Lung (tissue), 12 donors: ENCODE measurements around the gene IQSEC1. TPM values are rescaled to one million over a fixed set of nuclear protein-coding genes. Genes with fewer than 3 reads are reported as not detected.

Source experiments
- ATAC-seq: fragments of 200-7000 bp; cut with Tn5 transposase; one replicate; pipeline ENCODE4 v1.9.1; 2020; ENCODE audit warnings: moderate number of reproducible peaks; ENCODE audit not compliant: insufficient read depth, low FRiP score
- DNase-seq, 3 donors: peaks; one replicate each; pipeline ENCODE4 v3.0.0-alpha.2; 2013 to 2017
- H3K27ac ChIP-seq, 2 donors: one replicate each; pipeline ENCODE4 v1.5.1; 2013; ENCODE audit warnings: mild to moderate bottlenecking in 2 of 2, moderate library complexity in 2 of 2, control low read depth in 1 of 2, inconsistent platforms in 1 of 2, low read depth in 1 of 2, low read length in 1 of 2
- H3K27me3 ChIP-seq, 3 donors: one replicate each; pipeline ENCODE4 v1.5.1; 2013; ENCODE audit warnings: low read length in 2 of 3; ENCODE audit not compliant: control insufficient read depth in 3 of 3, insufficient read depth in 3 of 3
- H3K36me3 ChIP-seq, 4 donors: one replicate each; pipeline ENCODE4 v1.5.1; 2013; ENCODE audit warnings: low read length in 4 of 4, mild to moderate bottlenecking in 1 of 4, moderate library complexity in 1 of 4; ENCODE audit not compliant: control insufficient read depth in 4 of 4, insufficient read depth in 4 of 4
- H3K4me1 ChIP-seq, 5 donors: one replicate each; pipeline ENCODE4 v1.5.1; 2013; ENCODE audit warnings: low read length in 5 of 5, mild to moderate bottlenecking in 2 of 5, moderate library complexity in 1 of 5; ENCODE audit not compliant: control insufficient read depth in 5 of 5, insufficient read depth in 5 of 5
- H3K4me3 ChIP-seq: one replicate; pipeline ENCODE4 v1.5.1; 2013; ENCODE audit warnings: mild to moderate bottlenecking, control low read depth, moderate library complexity
- H3K9ac ChIP-seq, 2 donors: one replicate each; pipeline ENCODE4 v1.5.1; 2013; ENCODE audit warnings: low read length in 2 of 2, control low read depth in 1 of 2; ENCODE audit not compliant: insufficient read depth in 1 of 2
- H3K9me3 ChIP-seq, 4 donors: one replicate each; pipeline ENCODE4 v1.5.1; 2013; ENCODE audit warnings: low read length in 3 of 4, mild to moderate bottlenecking in 1 of 4, moderate library complexity in 1 of 4; ENCODE audit not compliant: control insufficient read depth in 4 of 4, insufficient read depth in 3 of 4
- CTCF ChIP-seq: IDR thresholded peaks from 2 replicates; pipeline ENCODE4 v1.5.1; 2012; ENCODE audit warnings: mild to moderate bottlenecking; ENCODE audit errors: control extremely low read depth, extremely low read depth
- WGBS, 2 donors: extraction: QIAGEN DNeasy Blood & Tissue Kit; methylation state at CpG; one replicate each; pipeline ENCODE4 v1.1.7; 2013; 5-methylcytosine and 5-hydroxymethylcytosine counted together
- polyA plus RNA-seq, 2 donors: library from polyadenylated mRNA; stranded (reverse); fragments of 200-250 nt; gene quantifications; one replicate each; pipeline ENCODE4 v1.2.1, GENCODE V29; 2013
- total RNA-seq, 2 donors: library from RNA; depleted of rRNA in 1 of 2; stranded (reverse); fragments of >200 nt in 1 of 2; gene quantifications; one replicate each; pipeline ENCODE4 v1.2.1, GENCODE V29; 2014 to 2021
- donor health status: control.
- donor health status: control.
- donor health status: Bipolar disorder and iron deficiency.
- donor health status: healthy.
- donor health status: DM: yes; HTN: yes; CAD: no.

Gene IQSEC1
- total and polyA plus RNA-seq, 4 donors = 13.9 to 69.1 (median 31.1) TPM

GRCh38 chr3:12959838-12960378, 113.3 kb downstream of the IQSEC1 start:
- ATAC-seq (peak; percentile 59), DNase-seq (peak in 2 of 3 donors; percentile 32 to 55)
- Histone ChIP-seq H3K27me3 (no peaks in the 10 kb centered on the region), H3K9ac (no peak overlapping the region), H3K36me3 (peaks cover 0 to 3% (median 0%) of the 10 kb centered on the region in 4 donors), H3K4me1 (peaks cover 21 to 79% (median 34%) of the 10 kb centered on the region in 5 donors), H3K9me3 (no peaks in the 10 kb centered on the region), H3K4me3 (no peak overlapping the region), H3K27ac (peak overlapping the region in 1 of 2 donors; percentile 48)
- 17 to 43% methylated on average over 15 of the region's 15 CpGs for WGBS, 2 donors
- no peak for TF ChIP-seq CTCF

GRCh38 chr3:12959410-12959809, 113.8 kb downstream of the IQSEC1 start:
- Histone ChIP-seq H3K9ac (no peak overlapping the region), H3K36me3 (peaks cover 0 to 3% (median 0%) of the 10 kb centered on the region in 4 donors), H3K27ac (peak overlapping the region in 1 of 2 donors; percentile 73), H3K27me3 (no peaks in the 10 kb centered on the region), H3K9me3 (no peaks in the 10 kb centered on the region), H3K4me1 (peaks cover 16 to 79% (median 34%) of the 10 kb centered on the region in 5 donors), H3K4me3 (no peak overlapping the region)
- 70 to 73% methylated on average over 7 of the region's 7 CpGs for WGBS, 2 donors
- DNase-seq (no peak), ATAC-seq (no peak)
- no peak for TF ChIP-seq CTCF

- H3K27me3 ChIP-seq = no peaks in the 10 kb centered on the region
- no peak for ATAC-seq
- H3K27ac ChIP-seq = peak overlapping the region in 1 of 2 donors; percentile 73
- H3K9ac ChIP-seq = no peak overlapping the region
- H3K9me3 ChIP-seq = no peaks in the 10 kb centered on the region
- no peak for DNase-seq
- peaks cover 6 to 76% (median 32%) of the 10 kb centered on the region in 5 donors for H3K4me1 ChIP-seq
- H3K4me3 ChIP-seq = no peak overlapping the region
- WGBS, 2 donors = 91 to 94% methylated on average over 13 of the region's 13 CpGs
- H3K36me3 ChIP-seq = peaks cover 0 to 5% (median 0%) of the 10 kb centered on the region in 4 donors
- no peak for TF ChIP-seq CTCF
These were observed 115.1 kb downstream of the IQSEC1 start for GRCh38 chr3:12957824-12958792.
